GM19025 (cell line): ENCODE measurements around the gene CCDC9B.

ENCODE experiments used
- ATAC-seq: cut with Tn5 transposase; IDR thresholded peaks from one replicate; pipeline ENCODE4 v1.9.1; 2021; ENCODE audit warnings: mild to moderate bottlenecking, low read depth, moderate library complexity; ENCODE audit not compliant: unreplicated experiment

CCDC9B gene

GRCh38 chr15:40295297-40295696, 45.4 kb downstream of the CCDC9B start:
- no peak for ATAC-seq

- ATAC-seq: no peak
These were observed 46.5 kb downstream of the CCDC9B start for GRCh38 chr15:40293905-40294895.

GRCh38 chr15:40293006-40293405, 47.7 kb downstream of the CCDC9B start:
- ATAC-seq: no peak

- no peak for ATAC-seq
These were observed 48.5 kb downstream of the CCDC9B start for GRCh38 chr15:40292246-40292645.

- ATAC-seq: no peak
These were observed 49.7 kb downstream of the CCDC9B start for GRCh38 chr15:40290918-40291574.

GRCh38 chr15:40290545-40290917, 50.2 kb downstream of the CCDC9B start:
- no peak for ATAC-seq

- ATAC-seq: no peak
These were observed 51.5 kb downstream of the CCDC9B start for GRCh38 chr15:40289140-40289775.

- ATAC-seq: no peak
These were observed 52.8 kb downstream of the CCDC9B start for GRCh38 chr15:40287968-40288367.

GRCh38 chr15:40287505-40287904, 53.2 kb downstream of the CCDC9B start:
- ATAC-seq: no peak

- ATAC-seq: no peak
These were observed 53.9 kb downstream of the CCDC9B start for GRCh38 chr15:40286794-40287193.

GRCh38 chr15:40286061-40286532, 54.6 kb downstream of the CCDC9B start:
- ATAC-seq: no peak

GRCh38 chr15:40285554-40286011, 55.2 kb downstream of the CCDC9B start:
- no peak for ATAC-seq

GRCh38 chr15:40285151-40285550, 55.6 kb downstream of the CCDC9B start:
- no peak for ATAC-seq

- ATAC-seq: no peak
These were observed 57.0 kb downstream of the CCDC9B start for GRCh38 chr15:40283615-40284300.

- peak; percentile 31 for ATAC-seq
These were observed 57.7 kb downstream of the CCDC9B start, which contains the start of gene ANKRD63 for GRCh38 chr15:40282869-40283614. ANKRD63 (minus strand) TSS chr15:40283064; CDS start chr15:40282586, 478 bp downstream.

GRCh38 chr15:40282147-40282868, 58.4 kb downstream of the CCDC9B start:
- ATAC-seq: peak; percentile 38

- ATAC-seq: no peak
These were observed 59.0 kb downstream of the CCDC9B start for GRCh38 chr15:40281801-40282146.
